Sigmoid colon (tissue), 7 donors: ENCODE results near the gene ROBO1. TPM values are rescaled to one million over a fixed set of nuclear protein-coding genes. Genes with fewer than 3 reads are reported as not detected.
"Not testable (repeated sequence)": the region's sequence is repeated elsewhere in the genome, so short reads cannot be mapped to it uniquely, and the experiment has no call there.

Experiments used
- DNase-seq: peaks from one replicate; pipeline ENCODE4 v3.0.0-alpha.2; 2019
- H3K27ac ChIP-seq, 4 donors: fragments of 200-600 bp; sonication (generic); one replicate each; pipeline ENCODE4 v1.5.1; 2016 to 2019; ENCODE audit warnings: mild to moderate bottlenecking in 1 of 4
- H3K27me3 ChIP-seq, 3 donors: fragments of 200-600 bp; sonication (generic); one replicate each; pipeline ENCODE4 v1.5.1; 2019; ENCODE audit warnings: mild to moderate bottlenecking in 1 of 3
- H3K36me3 ChIP-seq, 4 donors: fragments of 200-600 bp; sonication (generic); one replicate each; pipeline ENCODE4 v1.5.1; 2016 to 2019
- H3K4me1 ChIP-seq, 4 donors: fragments of 200-600 bp; sonication (generic); one replicate each; pipeline ENCODE4 v1.5.1; 2017 to 2019
- H3K4me3 ChIP-seq, 4 donors: fragments of 200-600 bp; sonication (generic); one replicate each; pipeline ENCODE4 v1.5.1; 2017 to 2019; ENCODE audit warnings: mild to moderate bottlenecking in 2 of 4, moderate library complexity in 1 of 4
- H3K9me3 ChIP-seq, 4 donors: fragments of 200-600 bp in 3 of 4; sonication (generic) in 3 of 4; one replicate each; pipeline versions ENCODE4 v1.5.1 to v1.6.1; 2013 to 2019
- EP300 ChIP-seq, 4 donors: sonication (generic); formaldehyde crosslinking; IDR thresholded peaks; one replicate each; pipeline ENCODE4 v1.6.1; 2017; ENCODE audit warnings: antibody characterized with exemption in 4 of 4
- POLR2A ChIP-seq, 2 donors: fragments of 450-650 bp; IDR thresholded peaks; one replicate each; pipeline ENCODE4 v1.6.1; 2016; ENCODE audit warnings: antibody characterized with exemption in 2 of 2, mild to moderate bottlenecking in 2 of 2, moderate library complexity in 2 of 2
- POLR2AphosphoS5 ChIP-seq, 4 donors: sonication (generic); formaldehyde crosslinking; IDR thresholded peaks; one replicate each; pipeline ENCODE4 v1.6.1; 2017; ENCODE audit warnings: antibody characterized with exemption in 4 of 4
- WGBS, 2 donors: extraction: QIAGEN DNeasy Blood & Tissue Kit; methylation state at CpG; one replicate each; pipeline ENCODE4 v1.1.7; 2013; 5-methylcytosine and 5-hydroxymethylcytosine counted together
- intact Hi-C: fragments of 100-400 bp; cut with DNase I; formaldehyde crosslinking; loops from one replicate; pipeline ENCODE4 v1.15.1; 2023
- polyA plus RNA-seq, 3 donors: library from polyadenylated mRNA; stranded (reverse); fragments of 200-250 nt; gene quantifications; one replicate each; pipeline ENCODE4 v1.2.3, GENCODE V29; 2013
- total RNA-seq, 4 donors: library from RNA; depleted of rRNA; stranded (reverse); fragments of >200 nt; gene quantifications; one replicate each; pipeline ENCODE4 v1.1.0, GENCODE V29; 2016
- TF ChIP-seq, protein P1 (sequence below), 4 experiments: fragments of 450-650 bp in 3 of 4; fragments of 200-600 bp in 1 of 4; IDR thresholded peaks; one replicate each; pipeline ENCODE4 v1.5.1; 2016 to 2019; ENCODE audit warnings: antibody characterized with exemption in 4 of 4, mild to moderate bottlenecking in 3 of 4, moderate library complexity in 2 of 4
- donor health status: healthy with polysubstance abuse.
- donor health status: Bipolar disorder and iron deficiency.
- donor health status: healthy.

ROBO1 gene
- total and polyA plus RNA-seq, 7 donors, result 0.69 to 45.7 (median 32.4) TPM

DNA sequence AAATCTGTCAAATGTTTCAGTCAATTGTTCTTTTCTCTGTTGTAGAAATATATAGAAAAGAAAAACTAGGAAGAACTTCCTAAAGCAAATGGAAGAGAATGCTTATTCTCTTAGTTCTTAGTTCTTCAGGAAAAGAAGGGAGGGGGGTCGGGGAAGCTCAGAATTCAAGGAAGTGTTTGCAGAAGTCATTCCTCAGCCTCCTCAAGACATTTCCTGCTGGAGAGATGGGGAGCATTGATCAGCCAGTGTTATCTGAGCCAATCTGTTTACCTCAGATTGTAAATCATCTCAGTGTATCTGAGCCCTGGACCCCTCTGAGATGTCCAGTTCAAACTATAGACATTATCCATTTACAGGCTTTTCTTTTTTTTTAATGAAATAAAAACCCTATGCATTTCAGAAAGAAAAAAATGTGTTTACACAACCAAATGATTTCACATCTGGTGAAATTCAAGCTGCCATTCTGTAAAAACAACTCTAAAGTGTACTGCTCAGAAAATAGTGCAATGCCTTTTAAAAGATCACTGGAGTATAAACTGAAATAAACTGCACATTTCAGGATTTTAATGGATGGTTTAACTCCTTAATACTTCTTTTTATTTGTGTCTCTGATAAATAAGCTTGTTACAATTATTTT, 460.7 kb downstream of the ROBO1 start:
- Histone ChIP-seq H3K36me3 (no peaks in the 10 kb centered on the region), H3K9me3 (no peaks in the 10 kb centered on the region), H3K27me3 (no peaks in the 10 kb centered on the region), H3K4me1 (peaks cover 0 to 18% (median 4%) of the 10 kb centered on the region in 4 donors), H3K27ac (peak overlapping the region in 1 of 4 donors; percentile 15), H3K4me3 (no peak overlapping the region)
- no peak for DNase-seq
- 10 to 11% methylated on average over 1 of the region's 1 CpG for WGBS, 2 donors
- no peak for TF ChIP-seq POLR2A (IDR thresholded peaks at IDR 0.05)
- TF ChIP-seq, protein P1, sequence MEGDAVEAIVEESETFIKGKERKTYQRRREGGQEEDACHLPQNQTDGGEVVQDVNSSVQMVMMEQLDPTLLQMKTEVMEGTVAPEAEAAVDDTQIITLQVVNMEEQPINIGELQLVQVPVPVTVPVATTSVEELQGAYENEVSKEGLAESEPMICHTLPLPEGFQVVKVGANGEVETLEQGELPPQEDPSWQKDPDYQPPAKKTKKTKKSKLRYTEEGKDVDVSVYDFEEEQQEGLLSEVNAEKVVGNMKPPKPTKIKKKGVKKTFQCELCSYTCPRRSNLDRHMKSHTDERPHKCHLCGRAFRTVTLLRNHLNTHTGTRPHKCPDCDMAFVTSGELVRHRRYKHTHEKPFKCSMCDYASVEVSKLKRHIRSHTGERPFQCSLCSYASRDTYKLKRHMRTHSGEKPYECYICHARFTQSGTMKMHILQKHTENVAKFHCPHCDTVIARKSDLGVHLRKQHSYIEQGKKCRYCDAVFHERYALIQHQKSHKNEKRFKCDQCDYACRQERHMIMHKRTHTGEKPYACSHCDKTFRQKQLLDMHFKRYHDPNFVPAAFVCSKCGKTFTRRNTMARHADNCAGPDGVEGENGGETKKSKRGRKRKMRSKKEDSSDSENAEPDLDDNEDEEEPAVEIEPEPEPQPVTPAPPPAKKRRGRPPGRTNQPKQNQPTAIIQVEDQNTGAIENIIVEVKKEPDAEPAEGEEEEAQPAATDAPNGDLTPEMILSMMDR (IDR thresholded peaks at IDR 0.05), result no peak
- TF ChIP-seq POLR2AphosphoS5 (IDR thresholded peaks at IDR 0.05), result no peak
- TF ChIP-seq EP300 (IDR thresholded peaks at IDR 0.05), result no peak
- intact Hi-C loops, result loop anchor here (10.0 kb wide), 1 partner anchor 48 kb away; no protein-coding TSS in a partner anchor

DNA sequence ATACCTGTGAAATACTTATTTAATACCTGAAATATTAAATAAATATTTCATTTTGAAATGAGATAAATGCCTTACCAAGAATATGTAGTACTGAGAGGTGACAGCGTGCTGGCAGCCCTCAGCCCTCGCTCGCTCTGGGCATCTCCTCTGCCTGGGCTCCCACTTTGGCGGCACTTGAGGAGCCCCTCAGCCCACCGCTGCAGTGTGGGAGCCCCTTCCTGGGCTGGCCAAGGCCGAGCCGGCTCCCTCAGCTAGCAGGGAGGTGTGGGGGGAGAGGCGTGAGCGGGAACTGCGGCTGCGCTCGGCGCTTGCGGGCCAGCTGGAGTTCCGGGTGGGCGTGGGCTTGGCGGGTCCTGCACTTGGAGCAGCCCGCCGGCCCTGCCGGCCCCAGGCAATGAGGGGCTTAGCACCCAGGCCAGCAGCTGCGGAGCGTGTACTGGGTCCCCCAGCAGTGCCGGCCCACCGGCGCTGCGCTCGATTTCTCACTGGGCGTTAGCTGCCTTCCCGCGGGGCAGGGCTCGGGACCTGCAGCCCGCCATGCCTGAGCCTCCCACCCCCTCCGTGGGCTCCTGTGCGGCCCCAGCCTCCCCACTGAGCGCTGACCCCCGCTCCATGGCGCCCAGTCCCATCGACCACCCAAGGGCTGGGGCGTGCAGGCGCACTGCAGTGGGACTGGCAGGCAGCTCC, 467.7 kb downstream of the ROBO1 start:
- not testable (repeated sequence) for H3K27me3 ChIP-seq, H3K9me3 ChIP-seq, H3K27ac ChIP-seq, H3K36me3 ChIP-seq, H3K4me3 ChIP-seq
- DNase-seq, result peak; percentile 55
- 96 to 97% methylated on average over 40 of the region's 40 CpGs for WGBS, 2 donors
- peaks cover 0 to 27% (median 19%) of the 10 kb centered on the region in 4 donors for H3K4me1 ChIP-seq
- intact Hi-C loops, result loop anchor here (10.0 kb wide), 1 partner anchor 55 kb away; no protein-coding TSS in a partner anchor

GRCh38 chr3:79297245-79297960, 470.4 kb downstream of the ROBO1 start:
- TF ChIP-seq, protein P1 (IDR thresholded peaks at IDR 0.05), result no peak
- TF ChIP-seq POLR2A (IDR thresholded peaks at IDR 0.05), result no peak
- no peak for TF ChIP-seq POLR2AphosphoS5 (IDR thresholded peaks at IDR 0.05)
- TF ChIP-seq EP300 (IDR thresholded peaks at IDR 0.05), result no peak
- Histone ChIP-seq H3K4me1 (peaks cover 0 to 27% (median 19%) of the 10 kb centered on the region in 4 donors), H3K27me3 (no peaks in the 10 kb centered on the region), H3K27ac (peak overlapping the region in 2 of 4 donors; percentile 24 to 26), H3K9me3 (peaks cover 0 to 3% (median 0%) of the 10 kb centered on the region in 4 donors), H3K36me3 (no peaks in the 10 kb centered on the region), H3K4me3 (no peak overlapping the region)
- intact Hi-C loops, result no loop called here
- 63 to 76% methylated on average over 1 of the region's 1 CpG for WGBS, 2 donors
- no peak for DNase-seq

GRCh38 chr3:79286882-79287281, 480.9 kb downstream of the ROBO1 start:
- H3K27ac ChIP-seq, result no peak overlapping the region
- intact Hi-C loops, result no loop called here
- H3K27me3 ChIP-seq, result no peaks in the 10 kb centered on the region
- no peaks in the 10 kb centered on the region for H3K9me3 ChIP-seq
- H3K4me1 ChIP-seq, result no peaks in the 10 kb centered on the region
- DNase-seq, result no peak
- H3K4me3 ChIP-seq, result no peak overlapping the region
- H3K36me3 ChIP-seq, result no peaks in the 10 kb centered on the region
- no peak for TF ChIP-seq POLR2A (IDR thresholded peaks at IDR 0.05)
- 71 to 94% methylated on average over 3 of the region's 3 CpGs for WGBS, 2 donors

GRCh38 chr3:79285871-79286270, 481.9 kb downstream of the ROBO1 start:
- WGBS, 2 donors, result 66 to 82% methylated on average over 2 of the region's 2 CpGs
- H3K9me3 ChIP-seq, result no peaks in the 10 kb centered on the region
- H3K27ac ChIP-seq, result no peak overlapping the region
- H3K36me3 ChIP-seq, result no peaks in the 10 kb centered on the region
- H3K27me3 ChIP-seq, result no peaks in the 10 kb centered on the region
- no peak for DNase-seq
- H3K4me1 ChIP-seq, result no peaks in the 10 kb centered on the region
- no peak for TF ChIP-seq EP300 (IDR thresholded peaks at IDR 0.05)
- TF ChIP-seq POLR2A (IDR thresholded peaks at IDR 0.05), result no peak
- TF ChIP-seq, protein P1 (IDR thresholded peaks at IDR 0.05), result no peak
- no peak for TF ChIP-seq POLR2AphosphoS5 (IDR thresholded peaks at IDR 0.05)
- intact Hi-C loops, result no loop called here
- no peak overlapping the region for H3K4me3 ChIP-seq
